HL-60/S4 treated with retinoic acid at 250 ng/mL for 4 days and 3 days (cell line): ENCODE data around the gene PRDM1.

Experiments
- in situ Hi-C: fragments of 300-500 bp; cut with MboI; formaldehyde crosslinking; loops from 2 replicates; pipeline ENCODE4 v1.7.0; 2022; ENCODE audit warnings: low sequenced_read_pairs

Gene PRDM1

GRCh38 chr6:106069478-106069877 lies 16.7 kb upstream of the PRDM1 start:
- in situ Hi-C loops: no loop called here

GRCh38 chr6:106070636-106071035 lies 15.5 kb upstream of the PRDM1 start:
- in situ Hi-C loops: no loop called here

- in situ Hi-C loops: no loop called here
Measured at GRCh38 chr6:106072501-106073090, 13.5 kb upstream of the PRDM1 start.

- in situ Hi-C loops: no loop called here
Measured at GRCh38 chr6:106074146-106074545, 12.0 kb upstream of the PRDM1 start.

GRCh38 chr6:106076139-106076538 lies 10.0 kb upstream of the PRDM1 start:
- in situ Hi-C loops: loop anchor here (25.0 kb wide), 1 partner anchor 589 kb away; no protein-coding TSS in a partner anchor

GRCh38 chr6:106077170-106077569 lies 9.0 kb upstream of the PRDM1 start:
- in situ Hi-C loops: loop anchor here (25.0 kb wide), 1 partner anchor 590 kb away; no protein-coding TSS in a partner anchor

- in situ Hi-C loops: loop anchor here (25.0 kb wide), 1 partner anchor 591 kb away; no protein-coding TSS in a partner anchor
Measured at GRCh38 chr6:106077881-106078280, 8.3 kb upstream of the PRDM1 start.

- in situ Hi-C loops: loop anchor here (25.0 kb wide), 1 partner anchor 593 kb away; no protein-coding TSS in a partner anchor
Measured at GRCh38 chr6:106079961-106080762, 6.0 kb upstream of the PRDM1 start.

GRCh38 chr6:106080763-106081095 lies 5.4 kb upstream of the PRDM1 start:
- in situ Hi-C loops: loop anchor here (25.0 kb wide), 1 partner anchor 593 kb away; no protein-coding TSS in a partner anchor

GRCh38 chr6:106081715-106082114 lies 4.4 kb upstream of the PRDM1 start:
- in situ Hi-C loops: loop anchor here (25.0 kb wide), 1 partner anchor 594 kb away; no protein-coding TSS in a partner anchor

- in situ Hi-C loops: loop anchor here (25.0 kb wide), 1 partner anchor 596 kb away; no protein-coding TSS in a partner anchor
Measured at GRCh38 chr6:106082735-106083398, 3.3 kb upstream of the PRDM1 start.

GRCh38 chr6:106083618-106084017 lies 2.5 kb upstream of the PRDM1 start:
- in situ Hi-C loops: loop anchor here (25.0 kb wide), 1 partner anchor 596 kb away; no protein-coding TSS in a partner anchor

- in situ Hi-C loops: loop anchor here (25.0 kb wide), 1 partner anchor 597 kb away; no protein-coding TSS in a partner anchor
Measured at GRCh38 chr6:106084106-106084988, 1.8 kb upstream of the PRDM1 start.

- in situ Hi-C loops: loop anchor here (25.0 kb wide), 1 partner anchor 598 kb away; no protein-coding TSS in a partner anchor
Measured at GRCh38 chr6:106084989-106085691, 996 bp upstream of the PRDM1 start.

GRCh38 chr6:106085692-106085983 lies 498 bp upstream of the PRDM1 start:
- in situ Hi-C loops: loop anchor here (25.0 kb wide), 1 partner anchor 598 kb away; no protein-coding TSS in a partner anchor

- in situ Hi-C loops: loop anchor here (25.0 kb wide), 1 partner anchor 599 kb away; no protein-coding TSS in a partner anchor
Measured at GRCh38 chr6:106086814-106087175, 659 bp downstream of the PRDM1 start.

- in situ Hi-C loops: loop anchor here (25.0 kb wide), 1 partner anchor 600 kb away; no protein-coding TSS in a partner anchor
Measured at GRCh38 chr6:106087548-106088325, 1.6 kb downstream of the PRDM1 start.

GRCh38 chr6:106090001-106090400 lies 3.9 kb downstream of the PRDM1 start:
- in situ Hi-C loops: loop anchor here (25.0 kb wide), 1 partner anchor 603 kb away; no protein-coding TSS in a partner anchor

- in situ Hi-C loops: loop anchor here (25.0 kb wide), 1 partner anchor 605 kb away; no protein-coding TSS in a partner anchor
Measured at GRCh38 chr6:106092279-106092678, 6.1 kb downstream of the PRDM1 start.
